Stimulated activated CD8-positive, alpha-beta memory T cell treated with anti-CD3 and anti-CD28 coated beads, Interleukin-15, amount 100 ng/mL, for 1 hour (primary cell): Measurements from ENCODE around the gene BHLHE40.
A peak's percentile ranks its signal among the peaks of the same experiment; 100 is the strongest.

Experiments
- DNase-seq: peaks from one replicate; pipeline ENCODE4 v3.0.0-alpha.2; 2020; ENCODE audit warnings: low read depth

Gene BHLHE40

GRCh38 chr3:4983739-4984510 lies 4.7 kb downstream of the BHLHE40 start:
- DNase-seq: peak; percentile 57

GRCh38 chr3:4984511-4984864 lies 5.3 kb downstream of the BHLHE40 start:
- no peak for DNase-seq

- DNase-seq: no peak
Observed at GRCh38 chr3:4985330-4986174, 6.3 kb downstream of the BHLHE40 start.

- DNase-seq: no peak
Observed at GRCh38 chr3:4986175-4986781, 7.0 kb downstream of the BHLHE40 start.

- peak; percentile 47 for DNase-seq
Observed at GRCh38 chr3:4986782-4987537, 7.7 kb downstream of the BHLHE40 start.

GRCh38 chr3:4987538-4988296 lies 8.5 kb downstream of the BHLHE40 start:
- DNase-seq: no peak

- DNase-seq: no peak
Observed at GRCh38 chr3:4988983-4989834, 10.0 kb downstream of the BHLHE40 start.

- DNase-seq: no peak
Observed at GRCh38 chr3:4990069-4990468, 10.8 kb downstream of the BHLHE40 start.

GRCh38 chr3:4992118-4992517 lies 12.9 kb downstream of the BHLHE40 start:
- no peak for DNase-seq

- DNase-seq: no peak
Observed at GRCh38 chr3:4993276-4994143, 14.3 kb downstream of the BHLHE40 start.

GRCh38 chr3:4994144-4994730 lies 15.0 kb downstream of the BHLHE40 start:
- no peak for DNase-seq

GRCh38 chr3:4994823-4995499 lies 15.7 kb downstream of the BHLHE40 start:
- DNase-seq: no peak

- DNase-seq: no peak
Observed at GRCh38 chr3:4995500-4996053, 16.3 kb downstream of the BHLHE40 start.

GRCh38 chr3:4996223-4996765 lies 17.1 kb downstream of the BHLHE40 start:
- DNase-seq: no peak

GRCh38 chr3:4996771-4997291 lies 17.6 kb downstream of the BHLHE40 start:
- no peak for DNase-seq

GRCh38 chr3:4997946-4998345 lies 18.7 kb downstream of the BHLHE40 start:
- no peak for DNase-seq

- DNase-seq: no peak
Observed at GRCh38 chr3:4999531-5000184, 20.4 kb downstream of the BHLHE40 start.
